ENCODE measurements around the gene MPPED2.

Gene MPPED2

DNA sequence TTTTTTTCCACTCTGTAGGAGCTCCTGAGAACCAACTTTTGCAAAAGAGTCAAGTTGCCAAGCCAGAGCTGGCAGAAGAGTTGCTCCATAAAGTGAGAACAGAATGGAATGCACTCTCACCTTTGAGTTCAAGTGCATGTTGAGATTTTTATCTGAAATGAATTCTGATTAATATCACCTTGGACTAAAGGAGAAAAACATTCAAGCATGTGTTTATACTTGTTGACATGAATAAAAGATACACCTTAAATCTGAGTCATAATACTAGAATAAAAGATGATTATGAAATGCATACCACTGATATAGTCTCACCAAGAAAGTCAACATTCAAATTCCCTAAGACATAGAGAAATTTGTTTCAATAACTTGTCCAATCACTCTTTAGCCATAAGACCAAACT, 225.4 kb downstream of the MPPED2 start:
- no peaks in the 10 kb centered on the region for H3K27me3 ChIP-seq (ENCODE audit: insufficient read depth, low read length, poor library complexity)
- H3K79me2 ChIP-seq (ENCODE audit: insufficient read depth, low read length), result no peaks in the 10 kb centered on the region
- no peaks in the 10 kb centered on the region for H3K9me3 ChIP-seq (ENCODE audit: insufficient read depth, low read length, severe bottlenecking)
- DNase-seq (no peak), ATAC-seq (ENCODE audit: insufficient read depth, low read depth) (no peak)
- no peak for TF ChIP-seq EZH2 (IDR thresholded peaks at IDR 0.05; ENCODE audit: borderline replicate concordance, low read depth, low read length, severe bottlenecking)
- TF ChIP-seq, protein P1, sequence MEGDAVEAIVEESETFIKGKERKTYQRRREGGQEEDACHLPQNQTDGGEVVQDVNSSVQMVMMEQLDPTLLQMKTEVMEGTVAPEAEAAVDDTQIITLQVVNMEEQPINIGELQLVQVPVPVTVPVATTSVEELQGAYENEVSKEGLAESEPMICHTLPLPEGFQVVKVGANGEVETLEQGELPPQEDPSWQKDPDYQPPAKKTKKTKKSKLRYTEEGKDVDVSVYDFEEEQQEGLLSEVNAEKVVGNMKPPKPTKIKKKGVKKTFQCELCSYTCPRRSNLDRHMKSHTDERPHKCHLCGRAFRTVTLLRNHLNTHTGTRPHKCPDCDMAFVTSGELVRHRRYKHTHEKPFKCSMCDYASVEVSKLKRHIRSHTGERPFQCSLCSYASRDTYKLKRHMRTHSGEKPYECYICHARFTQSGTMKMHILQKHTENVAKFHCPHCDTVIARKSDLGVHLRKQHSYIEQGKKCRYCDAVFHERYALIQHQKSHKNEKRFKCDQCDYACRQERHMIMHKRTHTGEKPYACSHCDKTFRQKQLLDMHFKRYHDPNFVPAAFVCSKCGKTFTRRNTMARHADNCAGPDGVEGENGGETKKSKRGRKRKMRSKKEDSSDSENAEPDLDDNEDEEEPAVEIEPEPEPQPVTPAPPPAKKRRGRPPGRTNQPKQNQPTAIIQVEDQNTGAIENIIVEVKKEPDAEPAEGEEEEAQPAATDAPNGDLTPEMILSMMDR (IDR thresholded peaks at IDR 0.05; ENCODE audit: borderline replicate concordance, extremely low read depth, low read length, poor library complexity, severe bottlenecking), result no peak
- H3K36me3 ChIP-seq (ENCODE audit: insufficient read depth, low read length), result no peaks in the 10 kb centered on the region
- H3K4me1 ChIP-seq (ENCODE audit: insufficient read depth, low read length), result no peaks in the 10 kb centered on the region
- H3K27ac ChIP-seq (ENCODE audit: low read length), result no peak overlapping the region
- no peak overlapping the region for H3K4me3 ChIP-seq (ENCODE audit: low read depth in 1 of 2, low read length in 2 of 2)
- no peak overlapping the region for H3K4me2 ChIP-seq (ENCODE audit: insufficient read depth, low read length)
- H3K9ac ChIP-seq (ENCODE audit: low read depth, low read length), result no peak overlapping the region
- H4K20me1 ChIP-seq (ENCODE audit: insufficient read depth, low read length), result no peaks in the 10 kb centered on the region
- H2AFZ ChIP-seq (ENCODE audit: low read depth, low read length), result no peak overlapping the region

Data from DND-41 (cell line).